Caco-2 (cell line): Measurements from ENCODE around the gene NACC1. TPM values are rescaled to one million over a fixed set of nuclear protein-coding genes. Genes with fewer than 3 reads are reported as not detected.

Experiments used
- BruUV-seq: library from RNA; stranded (reverse); fragments of 400-500 nt; replicated peaks from 2 replicates; lab custom pipeline; 2021; lab: Mats Ljungman, UMichigan
- CTCF ChIA-PET: fragments of 300-600 bp; sonication (Branson Sonifier 250); formaldehyde crosslinking; loops from one replicate; lab custom pipeline; 2022; ENCODE audit warnings: antibody characterized with exemption; lab: Charles Lee
- POLR2A ChIA-PET: fragments of 300-600 bp; sonication (Branson Sonifier 250); formaldehyde crosslinking; loops from one replicate; lab custom pipeline; 2022; ENCODE audit warnings: antibody characterized with exemption; lab: Charles Lee
- DNase-seq, 2 experiments: peaks; one replicate each; pipeline versions ENCODE4 v3.0.0 to v3.0.0-alpha.2; 2020 to 2022
- H3K27me3 ChIP-seq: replicated peaks from 2 replicates; pipeline ENCODE4 v1.6.0; 2011; ENCODE audit warnings: low read length; ENCODE audit not compliant: control insufficient read depth, insufficient read depth
- H3K36me3 ChIP-seq: 2 replicates; pipeline ENCODE4 v1.5.1; 2011; ENCODE audit warnings: low read length; ENCODE audit not compliant: control insufficient read depth, insufficient read depth
- H3K4me1 ChIP-seq: fragments of 250-450 bp; sonication (Bioruptor Pico); 2 replicates; pipeline ENCODE4 v1.5.1; 2020; ENCODE audit warnings: mild to moderate bottlenecking
- H3K4me3 ChIP-seq: 2 replicates; pipeline ENCODE4 v1.5.1; 2011; ENCODE audit warnings: low read depth, mild to moderate bottlenecking, control low read depth, low read length
- H3K9me3 ChIP-seq: fragments of 250-450 bp; sonication (Bioruptor Pico); 2 replicates; pipeline ENCODE4 v1.5.1; 2020; ENCODE audit warnings: mild to moderate bottlenecking, moderate library complexity
- H3K27ac Mint-ChIP-seq: one replicate; pipeline ENCODE4 v1.8.0; 2022; ENCODE audit warnings: mixed read lengths; ENCODE audit not compliant: unreplicated experiment
- H3K27me3 Mint-ChIP-seq: one replicate; pipeline ENCODE4 v1.8.0; 2022; ENCODE audit warnings: mixed read lengths; ENCODE audit not compliant: insufficient read depth, unreplicated experiment
- H3K36me3 Mint-ChIP-seq: one replicate; pipeline ENCODE4 v1.8.0; 2022; ENCODE audit warnings: mild to moderate bottlenecking, mixed read lengths; ENCODE audit not compliant: insufficient read depth, unreplicated experiment
- H3K4me1 Mint-ChIP-seq: one replicate; pipeline ENCODE4 v1.8.0; 2022; ENCODE audit warnings: low read depth, mixed read lengths; ENCODE audit not compliant: unreplicated experiment
- H3K4me3 Mint-ChIP-seq: one replicate; pipeline ENCODE4 v1.8.0; 2022; ENCODE audit warnings: mild to moderate bottlenecking, moderate library complexity, mixed read lengths; ENCODE audit not compliant: unreplicated experiment
- H3K9me3 Mint-ChIP-seq: one replicate; pipeline ENCODE4 v1.8.0; 2022; ENCODE audit warnings: mixed read lengths; ENCODE audit not compliant: unreplicated experiment
- intact Hi-C: fragments of 100-400 bp; cut with micrococcal nuclease; formaldehyde crosslinking; loops from one replicate; pipeline ENCODE4 v1.10.0; 2022; ENCODE audit not compliant: unreplicated experiment
- total RNA-seq: library from RNA; stranded (reverse); gene quantifications from 2 replicates; pipeline ENCODE4 v1.2.3, GENCODE V29; 2022
- TF ChIP-seq, protein P1 (sequence below), 2 experiments: fragments of 200-600 bp in 1 of 2; IDR thresholded peaks; 1 replicate in 1 of 2; 2 replicates in 1 of 2; pipeline versions ENCODE4 v1.5.1 to v1.8.0; 2011 to 2022; ENCODE audit warnings: antibody characterized with exemption in 1 of 2, control low read depth in 1 of 2, inconsistent platforms in 1 of 2, low read depth in 1 of 2, low read length in 1 of 2, mild to moderate bottlenecking in 1 of 2, moderate library complexity in 1 of 2; ENCODE audit not compliant: insufficient read depth in 1 of 2, severe bottlenecking in 1 of 2, unreplicated experiment in 1 of 2

Gene NACC1
- total RNA-seq, 1 experiment from 2014 or later: 89.6 TPM

DNA sequence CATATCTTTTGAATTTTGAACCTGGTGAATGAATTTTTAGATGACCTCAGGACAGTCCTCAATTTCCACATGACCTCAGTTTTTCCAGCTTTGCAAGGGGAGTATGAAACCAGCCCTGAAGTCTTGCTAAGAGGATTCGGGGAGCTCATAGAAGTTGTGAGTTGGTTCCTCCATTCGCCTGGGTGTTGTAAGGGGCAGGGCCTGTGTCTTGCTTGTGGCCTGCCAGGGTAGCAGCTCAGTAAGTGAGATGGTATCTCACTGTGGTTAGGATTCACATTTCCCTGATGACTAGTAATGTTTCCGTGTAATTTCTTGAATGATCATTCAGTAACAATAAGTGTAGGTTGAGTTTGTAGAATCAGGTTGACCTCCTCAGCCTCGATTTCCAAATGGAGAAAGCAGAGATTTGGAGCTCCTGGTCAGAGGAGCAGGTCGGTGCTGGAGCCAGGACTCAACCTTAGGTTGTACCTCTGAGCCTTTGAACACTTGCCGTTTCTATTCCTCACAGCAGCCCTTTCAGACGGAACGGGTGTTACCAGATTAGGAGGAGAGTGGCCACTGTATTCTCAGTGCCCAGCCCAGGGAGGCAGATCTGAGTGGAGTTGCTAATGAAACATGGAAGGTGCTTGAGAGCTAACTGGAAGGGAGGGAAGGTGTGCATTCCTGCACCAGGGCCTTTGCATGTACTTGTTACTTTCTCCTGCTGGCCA lies 14.6 kb downstream of the NACC1 start:
- BruUV-seq: no TSS peak
- peaks cover 37% of the 10 kb centered on the region for H3K36me3 Mint-ChIP-seq
- intact Hi-C loops: no loop called here

DNA sequence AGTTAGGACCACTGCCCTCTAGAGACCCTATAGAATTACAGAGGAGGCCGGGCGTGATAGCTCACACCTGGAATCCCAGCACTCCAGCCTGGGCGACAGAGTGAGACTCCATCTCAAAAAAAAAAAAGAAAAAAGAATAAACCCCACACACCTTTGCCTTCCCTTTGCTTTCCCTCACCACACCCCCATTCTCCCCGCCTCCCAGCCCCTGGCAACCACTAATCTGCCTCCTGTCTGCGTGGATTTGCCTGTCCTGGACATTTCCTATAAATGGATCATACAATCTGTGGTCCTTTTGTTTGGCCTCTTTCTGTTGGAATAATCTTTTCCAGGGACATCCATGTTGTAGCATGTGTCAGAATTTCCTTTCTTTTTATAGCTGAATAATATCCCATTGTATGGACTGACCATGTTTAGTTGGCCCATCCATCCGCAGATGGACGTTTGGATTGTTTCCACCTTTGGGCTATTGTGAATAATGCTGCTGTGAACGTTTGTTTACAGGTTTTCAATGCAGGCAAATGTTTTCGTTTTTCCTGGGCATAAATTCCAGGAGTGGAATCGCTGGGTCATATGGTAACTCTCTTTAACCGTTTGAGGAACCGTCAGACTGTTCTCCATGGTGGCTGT lies 15.3 kb downstream of the NACC1 start:
- H3K4me1 ChIP-seq: no peaks in the 10 kb centered on the region
- BruUV-seq: no TSS peak
- H3K4me1 Mint-ChIP-seq: no peaks in the 10 kb centered on the region
- no peak overlapping the region for H3K4me3 ChIP-seq
- POLR2A ChIA-PET: no interaction called here
- H3K27me3 ChIP-seq: no peaks in the 10 kb centered on the region
- TF ChIP-seq, protein P1, sequence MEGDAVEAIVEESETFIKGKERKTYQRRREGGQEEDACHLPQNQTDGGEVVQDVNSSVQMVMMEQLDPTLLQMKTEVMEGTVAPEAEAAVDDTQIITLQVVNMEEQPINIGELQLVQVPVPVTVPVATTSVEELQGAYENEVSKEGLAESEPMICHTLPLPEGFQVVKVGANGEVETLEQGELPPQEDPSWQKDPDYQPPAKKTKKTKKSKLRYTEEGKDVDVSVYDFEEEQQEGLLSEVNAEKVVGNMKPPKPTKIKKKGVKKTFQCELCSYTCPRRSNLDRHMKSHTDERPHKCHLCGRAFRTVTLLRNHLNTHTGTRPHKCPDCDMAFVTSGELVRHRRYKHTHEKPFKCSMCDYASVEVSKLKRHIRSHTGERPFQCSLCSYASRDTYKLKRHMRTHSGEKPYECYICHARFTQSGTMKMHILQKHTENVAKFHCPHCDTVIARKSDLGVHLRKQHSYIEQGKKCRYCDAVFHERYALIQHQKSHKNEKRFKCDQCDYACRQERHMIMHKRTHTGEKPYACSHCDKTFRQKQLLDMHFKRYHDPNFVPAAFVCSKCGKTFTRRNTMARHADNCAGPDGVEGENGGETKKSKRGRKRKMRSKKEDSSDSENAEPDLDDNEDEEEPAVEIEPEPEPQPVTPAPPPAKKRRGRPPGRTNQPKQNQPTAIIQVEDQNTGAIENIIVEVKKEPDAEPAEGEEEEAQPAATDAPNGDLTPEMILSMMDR (IDR thresholded peaks at IDR 0.05; ENCODE audit: insufficient read depth in 1 of 2, low read depth in 1 of 2, low read length in 1 of 2, severe bottlenecking in 1 of 2, unreplicated experiment in 1 of 2): no peak
- DNase-seq: no peak
- no peaks in the 10 kb centered on the region for H3K9me3 ChIP-seq
- H3K36me3 ChIP-seq: peaks cover 1% of the 10 kb centered on the region; the same call in 1 of the 2 replicates
- intact Hi-C loops: no loop called here
- peaks cover 31% of the 10 kb centered on the region for H3K36me3 Mint-ChIP-seq
- H3K27ac Mint-ChIP-seq: no peak overlapping the region
- no peak overlapping the region for H3K4me3 Mint-ChIP-seq
- H3K9me3 Mint-ChIP-seq: no peaks in the 10 kb centered on the region
- CTCF ChIA-PET: interaction anchor here (0.7 kb wide), 1 partner anchor 401 kb away, joined by 3 read pairs; no protein-coding TSS in a partner anchor
- no peaks in the 10 kb centered on the region for H3K27me3 Mint-ChIP-seq

More for the DNA sequence above, 14.6 kb downstream of the NACC1 start:
- Mint-ChIP-seq H3K9me3 (no peaks in the 10 kb centered on the region), H3K27me3 (no peaks in the 10 kb centered on the region), H3K4me1 (no peaks in the 10 kb centered on the region), H3K4me3 (no peak overlapping the region), H3K27ac (no peak overlapping the region)
- H3K27me3 ChIP-seq: no peaks in the 10 kb centered on the region
- no peaks in the 10 kb centered on the region for H3K4me1 ChIP-seq
- CTCF ChIA-PET: interaction anchor here (0.7 to 1.1 kb wide), 2 partner anchors 167 to 402 kb away, joined by 3 read pairs; no protein-coding TSS in a partner anchor
- TF ChIP-seq, protein P1 (IDR thresholded peaks at IDR 0.05; ENCODE audit: insufficient read depth in 1 of 2, low read depth in 1 of 2, low read length in 1 of 2, severe bottlenecking in 1 of 2, unreplicated experiment in 1 of 2): no peak
- POLR2A ChIA-PET: no interaction called here
- no peak for DNase-seq
- H3K9me3 ChIP-seq: no peaks in the 10 kb centered on the region
- H3K4me3 ChIP-seq: no peak overlapping the region
- no peaks in the 10 kb centered on the region; the same call in 1 of the 2 replicates for H3K36me3 ChIP-seq

DNA sequence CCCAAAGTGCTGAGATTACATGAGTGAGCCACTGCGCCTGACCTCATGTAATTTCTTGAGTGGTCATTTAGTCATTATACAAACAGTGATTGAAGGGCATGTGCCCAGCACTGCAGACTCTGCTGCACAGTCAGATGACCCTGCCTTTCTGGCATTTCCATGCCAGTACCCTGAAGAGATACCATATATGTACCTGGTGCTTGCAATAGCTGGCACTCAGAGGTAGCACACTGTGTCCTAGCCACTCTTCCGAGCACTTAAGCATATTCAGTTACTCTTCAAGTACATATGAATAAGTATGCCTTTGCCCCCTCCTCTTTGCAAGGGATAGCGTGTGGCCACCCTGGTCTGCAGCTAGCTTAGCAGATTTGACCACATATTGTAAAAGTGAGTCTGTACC lies 16.6 kb downstream of the NACC1 start:
- H3K4me3 ChIP-seq: no peak overlapping the region
- no peaks in the 10 kb centered on the region for H3K27me3 ChIP-seq
- H3K36me3 ChIP-seq: peaks cover 1% of the 10 kb centered on the region; the same call in 1 of the 2 replicates
- no peak overlapping the region for H3K4me3 Mint-ChIP-seq
- no peaks in the 10 kb centered on the region for H3K9me3 Mint-ChIP-seq
- no peaks in the 10 kb centered on the region for H3K9me3 ChIP-seq
- no peak for DNase-seq
- intact Hi-C loops: no loop called here
- no peaks in the 10 kb centered on the region for H3K4me1 Mint-ChIP-seq
- no peaks in the 10 kb centered on the region for H3K4me1 ChIP-seq
- CTCF ChIA-PET: no interaction called here
- no peaks in the 10 kb centered on the region for H3K27me3 Mint-ChIP-seq
- no TSS peak for BruUV-seq
- peaks cover 41% of the 10 kb centered on the region for H3K36me3 Mint-ChIP-seq
- TF ChIP-seq, protein P1 (IDR thresholded peaks at IDR 0.05; ENCODE audit: insufficient read depth in 1 of 2, low read depth in 1 of 2, low read length in 1 of 2, severe bottlenecking in 1 of 2, unreplicated experiment in 1 of 2): no peak
- POLR2A ChIA-PET: no interaction called here
- no peak overlapping the region for H3K27ac Mint-ChIP-seq
